Measurements from ENCODE around the gene CDR2.

DNA sequence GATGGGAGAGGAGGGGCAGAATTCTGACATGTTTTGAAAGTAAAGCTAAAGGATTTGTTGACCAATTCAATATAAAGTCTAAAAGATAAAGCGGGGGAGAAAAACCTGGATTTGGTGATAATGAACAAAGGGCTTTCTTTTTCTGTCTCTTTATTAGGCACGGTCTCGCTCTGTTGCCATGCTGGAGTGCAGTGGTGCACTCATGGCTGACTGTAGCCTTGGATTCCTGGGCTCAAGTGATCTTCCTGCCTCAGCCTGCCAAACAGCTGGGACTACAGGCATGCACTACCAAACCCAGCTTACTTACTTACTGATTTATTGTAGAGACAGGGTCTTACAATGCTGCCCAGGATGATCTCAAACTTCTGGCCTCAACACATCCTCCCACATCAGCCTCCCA lies 7.5 kb downstream of the CDR2 start:
- TF ChIP-seq EZH2 (IDR thresholded peaks at IDR 0.05; ENCODE audit: low read length) (no peak), CTCF (optimal IDR thresholded peaks at IDR 0.05 in 1 of 3, IDR thresholded peaks at IDR 0.05 in 1 of 3, conservative IDR thresholded peaks at IDR 0.05 in 1 of 3; ENCODE audit: extremely low read depth in 1 of 3, insufficient read depth in 2 of 3, low read length in 3 of 3) (no peak)

All from keratinocyte (primary cell).